HepG2 (cell line): ENCODE data around the gene ZNF148. TPM values are rescaled to one million over a fixed set of nuclear protein-coding genes. Genes with fewer than 3 reads are reported as not detected.
A peak's percentile ranks its signal among the peaks of the same experiment; 100 is the strongest.

Experiments
- HDAC2 ChIP-seq: sonication (generic); formaldehyde crosslinking; IDR thresholded peaks from 2 replicates; pipeline ENCODE4 v1.4.0; 2020; ENCODE audit warnings: missing genetic modification reagents
- KAT2B ChIP-seq: fragments of 150-350 bp; IDR thresholded peaks from 2 replicates; pipeline ENCODE4 v1.6.1; 2014; ENCODE audit warnings: low read depth, low read length, borderline replicate concordance
- LCORL ChIP-seq, 2 experiments: fragments of 450-650 bp in 1 of 2; sonication (generic) in 1 of 2; formaldehyde crosslinking in 1 of 2; IDR thresholded peaks; 2 replicates each; pipeline versions ENCODE4 v1.5.0 to v1.6.1; 2017 to 2020; ENCODE audit warnings: antibody characterized with exemption in 1 of 2, missing genetic modification reagents in 1 of 2
- MAFF ChIP-seq: IDR thresholded peaks from 2 replicates; pipeline ENCODE4 v1.6.1; 2011; ENCODE audit warnings: low read depth, low read length, improper control_type of control experiment
- MEF2D ChIP-seq: sonication (generic); formaldehyde crosslinking; IDR thresholded peaks from 2 replicates; pipeline ENCODE4 v1.5.1; 2020; ENCODE audit warnings: mild to moderate bottlenecking, missing genetic modification reagents
- MLX ChIP-seq: IDR thresholded peaks from 2 replicates; pipeline ENCODE4 v1.6.1; 2016
- PAWR ChIP-seq: sonication (generic); formaldehyde crosslinking; IDR thresholded peaks from 2 replicates; pipeline ENCODE4 v1.4.0; 2020; ENCODE audit warnings: missing genetic modification reagents, mild to moderate bottlenecking, borderline replicate concordance
- PHF21A ChIP-seq: sonication (generic); formaldehyde crosslinking; IDR thresholded peaks from 2 replicates; pipeline ENCODE4 v1.5.0; 2020; ENCODE audit warnings: mild to moderate bottlenecking, missing genetic modification reagents
- REST ChIP-seq, 2 experiments: IDR thresholded peaks; 2 replicates each; pipeline ENCODE4 v1.6.1; 2011 to 2012; ENCODE audit warnings: low read length in 2 of 2, borderline replicate concordance in 1 of 2, low read depth in 1 of 2, mild to moderate bottlenecking in 1 of 2, moderate library complexity in 1 of 2
- SAFB2 ChIP-seq: sonication (generic); formaldehyde crosslinking; IDR thresholded peaks from 2 replicates; pipeline ENCODE4 v1.5.1; 2020; ENCODE audit warnings: missing genetic modification reagents, low read depth, mild to moderate bottlenecking, borderline replicate concordance
- SMYD3 ChIP-seq: sonication (generic); formaldehyde crosslinking; IDR thresholded peaks from 2 replicates; pipeline ENCODE4 v1.8.1; 2023; ENCODE audit warnings: mild to moderate bottlenecking, missing genetic modification reagents
- ZBTB42 ChIP-seq: sonication (generic); formaldehyde crosslinking; IDR thresholded peaks from 2 replicates; pipeline ENCODE4 v1.5.0; 2020; ENCODE audit warnings: mild to moderate bottlenecking, missing genetic modification reagents
- ZNF18 ChIP-seq: sonication (generic); formaldehyde crosslinking; IDR thresholded peaks from 2 replicates; pipeline ENCODE4 v1.8.0; 2022; ENCODE audit warnings: mild to moderate bottlenecking, missing genetic modification reagents; ENCODE audit not compliant: insufficient replicate concordance
- ZNF225 ChIP-seq: sonication (generic); formaldehyde crosslinking; IDR thresholded peaks from 2 replicates; pipeline ENCODE4 v1.4.0; 2020; ENCODE audit warnings: mild to moderate bottlenecking, missing genetic modification reagents
- ZNF687 ChIP-seq: sonication (generic); formaldehyde crosslinking; IDR thresholded peaks from 2 replicates; pipeline ENCODE4 v1.5.1; 2020; ENCODE audit warnings: mild to moderate bottlenecking, missing genetic modification reagents, moderate library complexity
- ZNF768 ChIP-seq: sonication (generic); formaldehyde crosslinking; IDR thresholded peaks from 2 replicates; pipeline ENCODE4 v1.4.0; 2020; ENCODE audit warnings: missing genetic modification reagents
- ZZZ3 ChIP-seq: sonication (generic); formaldehyde crosslinking; IDR thresholded peaks from 2 replicates; pipeline ENCODE4 v1.4.0; 2020; ENCODE audit warnings: missing genetic modification reagents, mild to moderate bottlenecking, borderline replicate concordance
- polyA plus RNA-seq, 8 experiments: library from polyadenylated mRNA; depleted of rRNA in 3 of 8; stranded (reverse) in 7 of 8; unstranded in 1 of 8; fragments of >200 nt; fragmentation: Illumina TruSeq in 4 of 8; extraction: Trizol in 4 of 8; gene quantifications; 2 replicates each; pipeline versions ENCODE4 v1.2.1 to v1.2.3, GENCODE V29; 2011 to 2016; ENCODE audit warnings: low read depth in 4 of 8, missing spikeins in 1 of 8, mixed read lengths in 1 of 8; ENCODE audit not compliant: insufficient read depth in 1 of 8
- total RNA-seq, 5 experiments: library from RNA; depleted of rRNA; stranded (reverse); fragments of >200 nt; fragmentation: Illumina TruSeq; extraction: Trizol; gene quantifications; 2 replicates each; pipeline ENCODE4 v1.2.3, GENCODE V29; 2016; ENCODE audit warnings: low read depth in 1 of 5

ZNF148 gene
- total and polyA plus RNA-seq, 2 of the 13 experiments (the other 11 are each of a cell fraction or from before 2014, with no cell fraction given) = 10.6 to 36.1 TPM

GRCh38 chr3:125357032-125357658 lies 18.0 kb downstream of the ZNF148 start (continued):
- peak; percentile 94 for TF ChIP-seq ZNF687 (CRISPR knock-in tag)
- peak; percentile 29; the same call in 1 of the 2 replicates for TF ChIP-seq ZZZ3 (CRISPR knock-in tag)
- TF ChIP-seq HDAC2 = peak; percentile 52; the same call in 1 of the 2 replicates
- 0 out of 2 replicates have a peak, but pooled peaks have one; percentile 52 for TF ChIP-seq ZBTB42 (CRISPR knock-in tag)
- peak; percentile 76; the same call in 1 of the 2 replicates for TF ChIP-seq SAFB2 (CRISPR knock-in tag)
- TF ChIP-seq LCORL (IDR thresholded peaks at IDR 0.05) = no peak
- TF ChIP-seq LCORL (CRISPR knock-in tag; IDR thresholded peaks at IDR 0.05) = peak; percentile 82
- TF ChIP-seq SMYD3 (CRISPR knock-in tag) = peak; percentile 17; the same call in 1 of the 2 replicates
- 0 out of 2 replicates have a peak, but pooled peaks have one; percentile 33 for TF ChIP-seq MEF2D (CRISPR knock-in tag)
- 0 out of 2 replicates have a peak, but pooled peaks have one; percentile 21 for TF ChIP-seq ZNF225 (CRISPR knock-in tag)
- peak; percentile 72; the same call in 1 of the 2 replicates for TF ChIP-seq PAWR (CRISPR knock-in tag)
- peak; percentile 26 for TF ChIP-seq ZNF18
- peak; percentile 40; the same call in 1 of the 2 replicates for TF ChIP-seq ZNF768 (CRISPR knock-in tag)
- 0 out of 2 replicates have a peak, but pooled peaks have one; percentile 32 for TF ChIP-seq PHF21A
- no peak for TF ChIP-seq MAFF
- TF ChIP-seq REST (IDR thresholded peaks at IDR 0.05; ENCODE audit: borderline replicate concordance in 1 of 2, low read depth in 1 of 2, low read length in 2 of 2) = 0 out of 4 replicates have a peak, but pooled peaks of 1 of the 2 experiments have one; percentile 29
- no peak for TF ChIP-seq KAT2B
- TF ChIP-seq MLX (CRISPR knock-in tag) = no peak
